PC-9 (cell line): ENCODE measurements around the gene ALG14.

Experiments
- CTCF ChIP-seq: fragments of 200-600 bp; sonication (generic); conservative IDR thresholded peaks from 2 replicates; pipeline ENCODE4 v1.6.1; 2017; ENCODE audit warnings: mixed run types, antibody characterized with exemption, mild to moderate bottlenecking, moderate library complexity
- EZH2 ChIP-seq: fragments of 200-600 bp; sonication (generic); IDR thresholded peaks from 2 replicates; pipeline ENCODE4 v1.8.0; 2017; ENCODE audit warnings: antibody characterized with exemption, low read depth

GRCh38 chr1:95118710-95119109, 46.0 kb upstream of the ALG14 start:
- no peak for TF ChIP-seq CTCF
- no peak for TF ChIP-seq EZH2
